Activated CD4-positive, CD25-positive, alpha-beta regulatory T cell (primary cell): Measurements from ENCODE around the gene HERC3.

ENCODE experiments used
- DNase-seq, 4 experiments: peaks; one replicate each; lab custom pipeline; 2025; lab: John Stamatoyannopoulos, UW

The HERC3 gene

GRCh38 chr4:88591787-88592599 lies at the start of gene HERC3:
HERC3 (plus strand) TSS chr4:88592480; CDS start chr4:88605824, 13,344 bp downstream.
- peak; percentile 75 to 82 (median 79) for DNase-seq

DNA sequence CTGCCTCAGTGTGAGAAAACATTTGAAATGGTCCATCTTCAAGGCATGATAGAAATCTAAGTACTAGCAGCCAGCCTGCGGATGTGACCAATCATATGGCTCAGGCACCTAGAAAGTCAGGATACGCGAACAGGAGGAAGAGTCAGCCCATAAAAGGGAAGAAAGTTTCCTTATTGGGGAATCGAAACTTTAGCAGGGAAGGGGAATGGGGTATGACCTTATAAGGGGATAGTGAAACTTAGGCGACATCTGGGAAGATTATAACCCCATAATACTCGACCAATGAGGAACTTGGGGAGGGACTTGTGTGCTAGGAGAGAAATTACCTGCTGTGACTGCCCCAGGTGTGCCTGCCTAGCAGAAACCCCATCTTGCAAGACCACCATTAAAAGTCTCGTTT lies 42.5 kb upstream of the HERC3 start:
- no peak for DNase-seq

GRCh38 chr4:88567591-88567990 lies 24.7 kb upstream of the HERC3 start:
- DNase-seq = no peak

- no peak for DNase-seq
Observed at GRCh38 chr4:88570001-88570400, 22.3 kb upstream of the HERC3 start.

DNA sequence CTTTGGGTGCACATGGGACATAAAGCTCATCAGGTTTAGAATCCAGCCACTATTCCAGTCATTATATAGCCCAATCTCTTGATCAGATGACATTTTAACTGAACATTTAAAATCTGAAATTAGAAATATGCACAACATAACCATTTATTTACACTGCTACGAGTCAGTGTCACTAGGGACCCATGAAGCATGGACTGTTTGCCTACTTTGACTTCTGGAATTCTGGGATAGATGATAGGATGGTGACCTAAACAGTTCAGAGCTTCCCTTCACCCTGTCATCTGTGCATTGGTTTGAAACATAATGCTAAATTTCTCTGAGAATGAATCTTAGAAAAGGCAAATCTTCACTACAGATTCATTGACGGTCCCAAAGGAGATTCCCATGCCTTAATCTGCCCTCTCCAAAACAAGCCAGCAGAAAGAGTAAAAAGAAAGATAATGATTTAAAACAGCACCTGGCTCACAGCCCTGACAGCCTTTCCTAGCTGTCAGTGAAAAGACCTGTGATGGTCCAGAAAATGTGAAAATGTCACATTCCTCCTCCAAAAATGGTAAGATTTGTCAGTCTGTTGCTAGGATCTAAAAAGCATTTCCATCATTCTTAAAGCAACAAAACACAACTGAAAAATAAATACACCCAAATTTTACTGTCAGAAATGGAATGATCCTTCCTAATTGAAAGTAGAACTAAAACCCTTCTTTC lies 18.9 kb upstream of the HERC3 start:
- DNase-seq = no peak

GRCh38 chr4:88573995-88574394 lies 18.3 kb upstream of the HERC3 start:
- DNase-seq = no peak

DNA sequence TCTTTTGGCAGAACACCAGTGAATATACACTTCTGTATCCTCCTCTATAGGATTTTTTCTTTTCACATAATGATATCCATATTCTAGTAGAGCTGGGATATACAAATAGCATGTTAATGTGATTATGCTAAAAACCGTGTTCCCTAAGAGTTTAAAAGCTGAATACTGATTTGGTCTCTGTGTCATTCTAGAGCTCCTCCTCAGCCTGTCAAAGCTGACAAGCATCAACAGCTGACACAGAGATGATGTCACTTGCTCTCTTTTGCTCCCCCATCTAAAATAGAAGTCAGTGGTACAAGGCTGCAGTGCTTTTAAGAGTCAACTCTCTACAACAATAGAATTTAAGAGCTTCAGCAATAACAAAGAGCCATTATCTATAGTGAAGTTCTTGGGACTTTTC lies 17.1 kb upstream of the HERC3 start:
- no peak for DNase-seq

DNA sequence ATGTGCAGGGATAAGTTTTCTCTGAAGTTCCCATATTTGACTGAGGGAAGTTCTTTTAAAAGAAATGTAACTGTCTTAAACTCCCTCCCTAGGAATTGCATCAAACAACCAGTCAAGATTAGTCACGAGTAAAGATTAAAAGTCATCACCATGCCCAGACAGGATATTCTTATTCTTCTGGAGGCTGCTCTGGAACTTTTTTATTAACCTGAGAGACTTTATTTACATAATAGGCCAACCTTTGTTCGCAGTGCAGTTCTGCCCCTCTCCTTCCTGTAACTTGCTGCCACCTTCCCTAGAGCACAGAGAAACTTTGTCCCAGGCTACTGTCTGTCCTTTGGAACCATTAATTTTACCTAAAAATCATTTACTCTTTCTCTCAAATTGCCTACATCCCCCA lies 9.8 kb upstream of the HERC3 start:
- DNase-seq = no peak

GRCh38 chr4:88583631-88584470 lies 8.4 kb upstream of the HERC3 start:
- DNase-seq = no peak

DNA sequence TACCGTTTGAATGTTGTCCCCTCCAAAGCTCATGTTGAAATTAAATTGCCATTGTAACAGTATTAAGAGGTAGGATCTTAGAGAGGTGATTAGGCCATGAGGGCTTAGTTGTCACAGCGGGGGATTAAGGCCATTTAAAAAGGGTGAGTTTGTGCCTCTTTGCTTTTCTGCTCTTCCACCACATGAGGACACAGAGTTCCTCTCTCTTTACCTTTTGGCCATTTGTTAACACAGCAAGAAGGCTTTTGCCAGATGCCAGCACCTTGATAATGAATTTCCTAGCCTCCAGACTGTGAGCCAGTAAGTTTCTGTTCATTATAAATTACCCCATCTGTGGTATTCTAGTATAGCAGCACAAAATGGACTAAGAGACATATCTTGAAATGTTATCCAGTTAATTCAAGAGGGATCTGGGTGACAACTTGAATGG lies 7.8 kb upstream of the HERC3 start:
- DNase-seq = no peak

DNA sequence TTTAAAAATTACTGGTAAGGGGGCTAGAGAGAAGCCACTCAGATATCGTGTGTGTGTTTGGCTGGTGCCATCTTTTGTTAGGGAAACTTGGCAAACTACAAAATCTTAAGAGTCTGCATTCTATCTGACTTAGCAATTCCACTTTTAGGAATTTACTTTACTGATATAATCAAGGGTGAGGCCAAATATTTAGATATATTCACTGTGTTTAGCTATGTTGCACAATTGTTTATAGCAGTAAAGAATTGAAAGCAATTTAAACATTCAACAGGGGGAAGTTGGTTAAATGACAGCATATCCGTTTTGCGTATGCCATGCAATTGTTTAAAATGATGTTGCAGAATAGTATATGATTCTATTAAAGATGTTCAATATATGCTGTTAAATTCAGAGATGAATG lies 6.4 kb upstream of the HERC3 start:
- no peak for DNase-seq

GRCh38 chr4:88587306-88587705 lies 5.0 kb upstream of the HERC3 start:
- DNase-seq = no peak

DNA sequence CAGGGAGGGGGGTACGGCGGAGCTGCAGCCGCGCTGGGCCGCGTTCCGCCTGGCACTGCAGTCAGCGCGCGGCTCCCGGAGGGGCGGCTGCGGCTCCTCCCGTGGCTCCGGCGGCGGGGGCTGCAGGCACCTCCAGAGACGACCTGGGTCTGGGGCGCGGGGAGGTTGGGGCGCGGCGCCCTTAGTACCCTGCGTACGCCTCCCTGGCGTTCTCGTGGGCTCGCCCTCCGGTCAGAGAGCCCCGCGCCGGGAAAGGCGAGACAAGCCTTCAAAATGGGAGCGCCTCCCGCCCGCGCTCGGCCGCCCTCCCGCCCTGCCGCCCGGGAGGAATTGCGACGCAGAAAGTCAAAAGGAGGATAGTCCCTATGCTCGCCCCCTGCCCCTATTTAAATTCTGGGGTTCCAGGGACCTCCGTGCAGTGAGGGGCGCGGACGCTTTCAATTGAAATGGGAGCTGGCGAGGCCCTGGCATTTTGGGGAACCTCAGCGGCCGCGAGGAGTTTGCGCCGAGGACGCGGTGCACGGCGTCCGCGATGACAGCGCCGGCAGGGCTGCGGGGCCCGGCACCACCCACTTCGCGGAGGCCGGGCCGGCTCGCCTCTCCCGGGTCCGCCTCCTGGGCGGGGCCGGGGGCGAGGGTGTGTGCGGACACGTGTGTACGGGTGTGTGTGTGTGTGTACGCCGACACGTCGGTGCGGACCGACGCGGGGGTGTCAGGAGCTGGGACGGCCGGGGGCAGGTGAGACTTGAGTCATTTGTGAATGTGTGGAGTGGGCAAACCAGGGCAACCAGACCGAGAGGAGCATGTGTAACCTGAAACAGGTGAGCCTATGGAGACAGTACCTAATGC lies 544 bp downstream of the HERC3 start:
- DNase-seq = peak; percentile 53 to 74 (median 68)

- no peak for DNase-seq
Observed at GRCh38 chr4:88597970-88598660, 5.8 kb downstream of the HERC3 start.

DNA sequence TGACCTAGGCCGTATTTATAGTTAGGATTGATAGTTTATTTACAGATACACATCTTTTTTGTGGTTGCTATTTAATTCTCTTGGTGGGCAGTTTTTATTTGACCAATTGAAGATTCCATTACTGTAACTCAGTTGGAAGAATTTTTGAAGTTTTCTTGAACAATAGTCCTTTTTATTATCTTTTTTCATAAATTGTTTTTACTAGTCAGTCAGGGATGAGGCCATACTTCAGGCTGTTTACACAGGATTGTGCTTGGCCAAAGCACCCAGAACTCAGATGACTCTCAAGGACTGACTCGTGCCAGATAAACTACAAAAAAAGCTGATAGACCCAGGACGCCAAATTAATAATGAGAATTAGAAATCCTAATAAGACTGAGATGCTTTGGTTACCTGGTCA lies 7.0 kb downstream of the HERC3 start:
- DNase-seq = no peak

DNA sequence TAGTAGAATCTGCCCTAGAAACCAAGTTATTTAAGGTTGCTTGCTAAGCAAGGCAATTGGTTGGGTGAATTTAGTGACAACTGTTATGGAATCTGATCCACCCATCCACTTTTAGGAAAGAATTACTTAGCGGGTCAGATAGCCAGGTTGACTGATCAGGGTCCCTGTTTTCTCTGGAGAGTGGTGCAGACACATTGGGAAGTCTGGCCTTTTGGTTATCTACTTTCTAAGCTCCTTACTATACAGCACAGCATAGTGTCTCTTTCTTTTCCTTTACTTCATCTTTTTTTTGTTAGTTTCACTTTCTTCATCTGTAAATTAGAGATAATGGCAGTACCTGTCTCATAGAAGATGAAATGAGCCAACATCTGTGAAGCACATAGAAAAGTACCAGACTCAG lies 7.4 kb downstream of the HERC3 start:
- no peak for DNase-seq

GRCh38 chr4:88600176-88600838 lies 8.0 kb downstream of the HERC3 start:
- DNase-seq = no peak

DNA sequence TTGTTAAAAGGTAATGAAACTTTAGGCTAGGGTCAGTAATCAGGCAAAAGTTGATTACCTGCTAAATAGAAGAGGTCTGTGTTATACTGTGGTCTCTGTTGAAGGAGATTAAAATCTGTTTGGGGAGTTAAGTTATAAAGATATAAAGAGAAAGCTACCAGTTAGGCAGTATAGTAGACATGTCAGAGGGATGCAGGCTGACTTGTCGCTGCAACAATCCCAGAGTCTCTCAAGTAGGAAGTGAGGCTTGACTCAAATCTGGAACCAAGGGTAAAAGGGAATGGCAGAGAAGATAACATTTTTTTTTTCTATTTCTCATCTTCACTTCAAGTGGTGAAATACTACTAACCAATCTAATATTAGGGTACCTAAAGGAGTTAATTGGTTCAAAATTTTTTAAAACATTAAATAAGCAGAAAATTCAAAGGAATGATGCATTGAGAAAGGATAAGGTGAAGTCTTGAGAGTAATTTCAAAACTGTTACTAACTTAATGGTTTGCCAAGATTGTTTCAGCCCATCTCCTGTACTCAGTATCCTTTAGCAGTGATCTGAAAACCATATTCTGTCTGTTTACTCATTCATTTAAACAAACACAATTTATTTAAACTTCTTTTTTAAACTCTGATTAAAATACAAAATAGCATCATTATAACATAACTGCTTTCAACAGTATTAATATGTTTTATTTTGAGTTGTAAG lies 12.8 kb downstream of the HERC3 start:
- no peak for DNase-seq

DNA sequence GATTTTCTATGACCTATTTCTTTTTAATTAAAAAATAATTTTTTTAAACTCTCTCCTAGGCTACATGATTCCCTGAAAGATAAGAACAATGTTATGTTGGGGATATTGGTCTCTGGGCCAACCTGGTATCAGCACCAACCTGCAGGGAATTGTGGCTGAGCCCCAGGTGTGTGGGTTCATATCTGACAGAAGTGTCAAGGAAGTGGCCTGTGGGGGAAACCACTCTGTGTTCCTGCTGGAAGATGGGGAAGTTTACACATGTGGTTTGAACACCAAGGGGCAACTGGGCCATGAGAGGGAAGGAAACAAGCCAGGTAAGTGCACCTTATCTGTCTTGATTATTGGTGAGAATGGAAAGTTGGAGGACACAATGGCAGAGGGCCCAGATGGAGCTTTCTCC lies 13.5 kb downstream of the HERC3 start:
- no peak for DNase-seq

GRCh38 chr4:88606832-88607231 lies 14.6 kb downstream of the HERC3 start:
- no peak for DNase-seq
